HCT116 (cell line): ENCODE data around the gene SLC12A7. TPM values are rescaled to one million over a fixed set of nuclear protein-coding genes. Genes with fewer than 3 reads are reported as not detected.

Experiments
- ATAC-seq: fragments of 200-7000 bp; cut with Tn5 transposase; 2 replicates; pipeline ENCODE4 v1.9.1; 2020; ENCODE audit warnings: mild to moderate bottlenecking, moderate library complexity
- BruUV-seq: library from RNA; stranded (reverse); fragments of 400-500 nt; replicated peaks from 2 replicates; lab custom pipeline; 2021; lab: Mats Ljungman, UMichigan
- CTCF ChIA-PET: fragments of 300-600 bp; sonication (Branson Sonifier 250); formaldehyde crosslinking; loops from one replicate; lab custom pipeline; 2021; ENCODE audit warnings: antibody characterized with exemption; lab: Charles Lee
- POLR2A ChIA-PET: fragments of 300-600, 350-600 bp; sonication (Branson Sonifier 250); formaldehyde crosslinking; loops from one replicate; lab custom pipeline; 2021; ENCODE audit warnings: antibody characterized with exemption; lab: Charles Lee
- RAD21 ChIA-PET, 2 experiments: fragments of 300-600 bp; sonication (Branson Sonifier 250); formaldehyde crosslinking; loops; one replicate each; lab custom pipeline; 2023; ENCODE audit warnings: low total read pairs in 2 of 2; ENCODE audit not compliant: uncharacterized antibody in 2 of 2, unreplicated experiment in 2 of 2, low non-redundant PET in 1 of 2; lab: Charles Lee
- DNase-seq: peaks from one replicate; pipeline ENCODE4 v3.0.0-alpha.2; 2010; ENCODE audit warnings: low read depth, low spot score
- H2AFZ ChIP-seq: fragments of 200-600 bp; shearing (Covaris generic), sonication (generic); 2 replicates; pipeline ENCODE4 v1.6.1; 2017; ENCODE audit warnings: low read depth, mixed run types, mixed read lengths, antibody characterized with exemption, low read length; ENCODE audit not compliant: poor library complexity, severe bottlenecking
- H3K27ac ChIP-seq: 2 replicates; pipeline ENCODE4 v1.5.1; 2012; ENCODE audit warnings: low read depth, low read length
- H3K27me3 ChIP-seq: fragments of 200-600 bp; sonication (generic); 2 replicates; pipeline ENCODE4 v1.6.1; 2016; ENCODE audit warnings: mixed run types, low read length, mixed read lengths; ENCODE audit not compliant: insufficient read depth
- H3K36me3 ChIP-seq, 2 experiments: fragments of 200-500 bp in 1 of 2; fragments of 200-600 bp in 1 of 2; sonication (Bioruptor generic) in 1 of 2; sonication (generic) in 1 of 2; 2 replicates each; pipeline versions ENCODE4 v1.5.1 to v1.6.1; 2014 to 2016; ENCODE audit warnings: low read length in 2 of 2, inconsistent platforms in 1 of 2, mixed read lengths in 1 of 2, mixed run types in 1 of 2; ENCODE audit not compliant: insufficient read depth in 2 of 2, control insufficient read depth in 1 of 2
- H3K4me1 ChIP-seq, 2 experiments: fragments of 200-600 bp in 1 of 2; sonication (generic) in 1 of 2; 2 replicates each; pipeline versions ENCODE4 v1.5.1 to v1.6.1; 2012 to 2017; ENCODE audit warnings: low read length in 2 of 2, inconsistent platforms in 1 of 2, mild to moderate bottlenecking in 1 of 2, mixed read lengths in 1 of 2, mixed run types in 1 of 2, moderate library complexity in 1 of 2; ENCODE audit not compliant: insufficient read depth in 2 of 2, control insufficient read depth in 1 of 2
- H3K4me2 ChIP-seq: fragments of 200-600 bp; sonication (generic); 2 replicates; pipeline ENCODE4 v1.6.1; 2017; ENCODE audit warnings: mixed run types, low read length, mixed read lengths
- H3K4me3 ChIP-seq, 2 experiments: fragments of 200-600 bp in 1 of 2; sonication (generic) in 1 of 2; replicated peaks in 1 of 2; 2 replicates each; pipeline ENCODE4 v1.5.1; 2011 to 2016; ENCODE audit warnings: low read length in 2 of 2, control low read depth in 1 of 2, low read depth in 1 of 2, mild to moderate bottlenecking in 1 of 2, mixed read lengths in 1 of 2, mixed run types in 1 of 2
- H3K79me2 ChIP-seq: fragments of 200-600 bp; sonication (generic); 2 replicates; pipeline ENCODE4 v1.6.1; 2017; ENCODE audit warnings: mild to moderate bottlenecking, mixed run types, low read length, moderate library complexity, mixed read lengths; ENCODE audit not compliant: insufficient read depth
- H3K9ac ChIP-seq: fragments of 200-600 bp; sonication (generic); 2 replicates; pipeline ENCODE4 v1.6.1; 2016; ENCODE audit warnings: low read length, mixed read lengths
- H3K9me2 ChIP-seq: fragments of 200-600 bp; sonication (generic), shearing (Covaris generic); 2 replicates; pipeline ENCODE4 v1.6.1; 2017; ENCODE audit warnings: mixed run types, mild to moderate bottlenecking, moderate library complexity; ENCODE audit not compliant: insufficient read depth
- H3K9me3 ChIP-seq, 2 experiments: fragments of 200-500 bp in 1 of 2; fragments of 200-600 bp in 1 of 2; sonication (Bioruptor generic) in 1 of 2; sonication (generic) in 1 of 2; 2 replicates each; pipeline ENCODE4 v1.6.1; 2014 to 2017; ENCODE audit warnings: low read length in 2 of 2, mixed read lengths in 2 of 2, inconsistent platforms in 1 of 2, low read depth in 1 of 2, mild to moderate bottlenecking in 1 of 2, mixed run types in 1 of 2, moderate library complexity in 1 of 2; ENCODE audit not compliant: control insufficient read depth in 1 of 2, insufficient read depth in 1 of 2
- H4K20me1 ChIP-seq: fragments of 200-600 bp; sonication (generic), shearing (Covaris generic); 2 replicates; pipeline ENCODE4 v1.6.1; 2017; ENCODE audit warnings: mixed run types, mild to moderate bottlenecking, moderate library complexity; ENCODE audit not compliant: insufficient read depth
- CBX3 ChIP-seq: IDR thresholded peaks from 2 replicates; pipeline ENCODE4 v1.6.1; 2012; ENCODE audit warnings: low read depth
- CEBPB ChIP-seq: IDR thresholded peaks from 2 replicates; pipeline ENCODE4 v1.6.1; 2012; ENCODE audit warnings: low read depth
- CTCF ChIP-seq, 3 experiments: fragments of 200-600 bp in 1 of 3; sonication (generic) in 1 of 3; IDR thresholded peaks in 2 of 3; conservative IDR thresholded peaks in 1 of 3; 2 replicates each; pipeline ENCODE4 v1.5.1; 2012 to 2017; ENCODE audit warnings: low read depth in 2 of 3, low read length in 2 of 3, antibody characterized with exemption in 1 of 3, borderline replicate concordance in 1 of 3, control low read depth in 1 of 3, mild to moderate bottlenecking in 1 of 3, mixed read lengths in 1 of 3, mixed run types in 1 of 3, moderate library complexity in 1 of 3; ENCODE audit not compliant: insufficient read depth in 1 of 3
- EGR1 ChIP-seq: IDR thresholded peaks from 2 replicates; pipeline ENCODE4 v1.6.1; 2012; ENCODE audit warnings: low read depth
- ELF1 ChIP-seq: IDR thresholded peaks from 2 replicates; pipeline ENCODE4 v1.6.1; 2012; ENCODE audit warnings: low read depth, borderline replicate concordance
- FOSL1 ChIP-seq: IDR thresholded peaks from 2 replicates; pipeline ENCODE4 v1.6.1; 2012; ENCODE audit warnings: low read depth
- JUND ChIP-seq: IDR thresholded peaks from 2 replicates; pipeline ENCODE4 v1.6.1; 2012
- POLR2AphosphoS5 ChIP-seq: IDR thresholded peaks from 2 replicates; pipeline ENCODE4 v1.6.1; 2011; ENCODE audit warnings: mild to moderate bottlenecking, low read depth, low read length, moderate library complexity
- TCF7L2 ChIP-seq: IDR thresholded peaks from 2 replicates; pipeline ENCODE4 v1.7.0; 2011; ENCODE audit warnings: borderline replicate concordance, inconsistent platforms; ENCODE audit not compliant: insufficient read depth, insufficient read length; ENCODE audit errors: extremely low read depth
- YY1 ChIP-seq: IDR thresholded peaks from 2 replicates; pipeline ENCODE4 v1.6.1; 2011; ENCODE audit warnings: low read length, low read depth, moderate library complexity, mild to moderate bottlenecking; ENCODE audit not compliant: insufficient replicate concordance; ENCODE audit errors: extremely low read depth
- ZFX ChIP-seq: fragments of 450-650 bp; IDR thresholded peaks from 2 replicates; pipeline ENCODE4 v1.6.1; 2017
- ZNF274 ChIP-seq: fragments of 200-500 bp; sonication (Bioruptor generic); IDR thresholded peaks from 2 replicates; pipeline ENCODE4 v1.6.1; 2014; ENCODE audit warnings: mild to moderate bottlenecking, low read depth, low read length, inconsistent platforms
- intact Hi-C: fragments of 100-400 bp; cut with micrococcal nuclease; formaldehyde crosslinking; loops from 2 replicates; pipeline ENCODE4 v1.10.0; 2022
- total RNA-seq: library from RNA; stranded (reverse); gene quantifications from one replicate; pipeline ENCODE4 v1.2.1, GENCODE V29; 2021; ENCODE audit not compliant: unreplicated experiment
- TF ChIP-seq, protein P1 (sequence below): IDR thresholded peaks from 2 replicates; pipeline ENCODE4 v1.6.1; 2011; ENCODE audit warnings: mild to moderate bottlenecking, low read length, moderate library complexity; ENCODE audit not compliant: insufficient replicate concordance; ENCODE audit errors: extremely low read depth

The SLC12A7 gene
- total RNA-seq, 1 experiment from 2014 or later, result 29.6 TPM

DNA sequence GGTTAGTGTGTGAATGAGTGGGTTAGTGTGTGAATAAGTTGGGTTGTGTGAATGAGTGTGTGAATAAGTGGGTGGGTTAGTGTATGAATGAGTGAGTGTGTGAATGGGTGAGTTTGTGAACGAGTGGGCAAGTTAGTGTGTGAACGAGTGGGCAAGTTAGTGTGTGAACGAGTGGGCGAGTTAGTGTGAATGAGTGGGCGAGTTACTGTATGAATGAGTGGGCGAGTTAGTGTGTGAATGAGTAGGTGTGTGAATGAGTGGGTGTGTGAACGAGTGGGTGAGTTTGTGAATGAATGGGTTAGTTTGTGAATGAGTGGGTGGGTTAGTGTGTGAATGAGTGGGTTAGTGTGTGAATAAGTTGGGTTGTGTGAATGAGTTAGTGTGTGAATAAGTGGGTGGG, 68.5 kb downstream of the SLC12A7 start:
- Histone ChIP-seq H3K9ac (no peak overlapping the region), H3K4me1 (no peaks in the 10 kb centered on the region), H3K9me3 (peaks cover 4 to 5% of the 10 kb centered on the region in 2 experiments; a peak in 2 of 4 replicates), H3K9me2 (no peaks in the 10 kb centered on the region), H3K27ac (no peak overlapping the region), H3K4me2 (no peak overlapping the region), H3K4me3 (no peak overlapping the region), H4K20me1 (no peaks in the 10 kb centered on the region), H3K36me3 (no peaks in the 10 kb centered on the region), H3K79me2 (no peaks in the 10 kb centered on the region), H3K27me3 (no peaks in the 10 kb centered on the region), H2AFZ (no peak overlapping the region)
- intact Hi-C loops, result no loop called here
- ChIA-PET POLR2A (no interaction called here), CTCF (no interaction called here), RAD21 (no interaction called here)
- TF ChIP-seq ZNF274 (no peak), ELF1 (no peak), TCF7L2 (no peak), JUND (no peak), CEBPB (no peak), CTCF (IDR thresholded peaks at IDR 0.05 in 2 of 3, conservative IDR thresholded peaks at IDR 0.05 in 1 of 3; ENCODE audit: borderline replicate concordance in 1 of 3, insufficient read depth in 1 of 3, low read depth in 2 of 3, low read length in 2 of 3) (no peak), EGR1 (no peak)
- ATAC-seq, result no peak
- BruUV-seq, result no TSS peak
- no peak for DNase-seq

- Histone ChIP-seq H3K4me2 (no peak overlapping the region), H3K9me3 (peaks cover 4 to 5% of the 10 kb centered on the region in 2 experiments; a peak in 2 of 4 replicates), H3K27ac (no peak overlapping the region), H3K36me3 (no peaks in the 10 kb centered on the region), H3K9me2 (no peaks in the 10 kb centered on the region), H3K4me1 (no peaks in the 10 kb centered on the region), H3K4me3 (no peak overlapping the region), H3K9ac (no peak overlapping the region), H3K79me2 (no peaks in the 10 kb centered on the region), H3K27me3 (no peaks in the 10 kb centered on the region), H4K20me1 (no peaks in the 10 kb centered on the region), H2AFZ (no peak overlapping the region)
- no peak for TF ChIP-seq JUND
- TF ChIP-seq FOSL1, result no peak
- TF ChIP-seq CBX3, result no peak
- no peak for TF ChIP-seq YY1
- TF ChIP-seq CTCF (IDR thresholded peaks at IDR 0.05 in 2 of 3, conservative IDR thresholded peaks at IDR 0.05 in 1 of 3; ENCODE audit: borderline replicate concordance in 1 of 3, insufficient read depth in 1 of 3, low read depth in 2 of 3, low read length in 2 of 3), result no peak
- TF ChIP-seq POLR2AphosphoS5, result no peak
- TF ChIP-seq ZNF274, result no peak
- TF ChIP-seq, protein P1, sequence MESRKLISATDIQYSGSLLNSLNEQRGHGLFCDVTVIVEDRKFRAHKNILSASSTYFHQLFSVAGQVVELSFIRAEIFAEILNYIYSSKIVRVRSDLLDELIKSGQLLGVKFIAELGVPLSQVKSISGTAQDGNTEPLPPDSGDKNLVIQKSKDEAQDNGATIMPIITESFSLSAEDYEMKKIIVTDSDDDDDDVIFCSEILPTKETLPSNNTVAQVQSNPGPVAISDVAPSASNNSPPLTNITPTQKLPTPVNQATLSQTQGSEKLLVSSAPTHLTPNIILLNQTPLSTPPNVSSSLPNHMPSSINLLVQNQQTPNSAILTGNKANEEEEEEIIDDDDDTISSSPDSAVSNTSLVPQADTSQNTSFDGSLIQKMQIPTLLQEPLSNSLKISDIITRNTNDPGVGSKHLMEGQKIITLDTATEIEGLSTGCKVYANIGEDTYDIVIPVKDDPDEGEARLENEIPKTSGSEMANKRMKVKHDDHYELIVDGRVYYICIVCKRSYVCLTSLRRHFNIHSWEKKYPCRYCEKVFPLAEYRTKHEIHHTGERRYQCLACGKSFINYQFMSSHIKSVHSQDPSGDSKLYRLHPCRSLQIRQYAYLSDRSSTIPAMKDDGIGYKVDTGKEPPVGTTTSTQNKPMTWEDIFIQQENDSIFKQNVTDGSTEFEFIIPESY, result no peak
- no peak for TF ChIP-seq ZFX
- no peak for TF ChIP-seq TCF7L2
- ChIA-PET POLR2A (no interaction called here), CTCF (no interaction called here), RAD21 (no interaction called here)
- no TSS peak for BruUV-seq
- no peak for ATAC-seq
- intact Hi-C loops, result no loop called here
- DNase-seq, result no peak
Measured at GRCh38 chr5:1042626-1043025, 69.2 kb downstream of the SLC12A7 start.
